HUES48 (cell line): ENCODE results near the gene FLNA.

Experiments used
- H3K27ac ChIP-seq: one replicate; pipeline ENCODE4 v1.7.0; 2013; ENCODE audit warnings: low read depth, low read length, inconsistent platforms
- H3K27me3 ChIP-seq: 2 replicates; pipeline ENCODE4 v1.6.1; 2013; ENCODE audit warnings: mild to moderate bottlenecking, low read length; ENCODE audit not compliant: control insufficient read depth, insufficient read depth
- H3K36me3 ChIP-seq: 2 replicates; pipeline ENCODE4 v1.6.1; 2013; ENCODE audit warnings: low read length; ENCODE audit not compliant: control insufficient read depth, insufficient read depth
- H3K4me1 ChIP-seq: 2 replicates; pipeline ENCODE4 v1.6.1; 2013; ENCODE audit warnings: mild to moderate bottlenecking, low read length; ENCODE audit not compliant: control insufficient read depth, insufficient read depth
- H3K4me3 ChIP-seq: 2 replicates; pipeline ENCODE4 v1.5.1; 2013; ENCODE audit warnings: mild to moderate bottlenecking, low read depth, low read length
- H3K9ac ChIP-seq: 2 replicates; pipeline ENCODE4 v1.6.1; 2013; ENCODE audit warnings: mild to moderate bottlenecking, low read depth, low read length, moderate library complexity
- H3K9me3 ChIP-seq: 2 replicates; pipeline ENCODE4 v1.6.1; 2013; ENCODE audit warnings: low read length; ENCODE audit not compliant: control insufficient read depth, insufficient read depth

The FLNA gene

GRCh38 chrX:154329294-154329693 is 45.1 kb downstream of the FLNA start:
- no peaks in the 10 kb centered on the region for H3K36me3 ChIP-seq
- H3K27ac ChIP-seq, result no peak overlapping the region
- no peaks in the 10 kb centered on the region for H3K27me3 ChIP-seq
- H3K9me3 ChIP-seq, result peaks cover 36% of the 10 kb centered on the region; the same call in 1 of the 2 replicates
- H3K4me1 ChIP-seq, result no peaks in the 10 kb centered on the region
- no peak overlapping the region for H3K9ac ChIP-seq
- no peak overlapping the region for H3K4me3 ChIP-seq

DNA sequence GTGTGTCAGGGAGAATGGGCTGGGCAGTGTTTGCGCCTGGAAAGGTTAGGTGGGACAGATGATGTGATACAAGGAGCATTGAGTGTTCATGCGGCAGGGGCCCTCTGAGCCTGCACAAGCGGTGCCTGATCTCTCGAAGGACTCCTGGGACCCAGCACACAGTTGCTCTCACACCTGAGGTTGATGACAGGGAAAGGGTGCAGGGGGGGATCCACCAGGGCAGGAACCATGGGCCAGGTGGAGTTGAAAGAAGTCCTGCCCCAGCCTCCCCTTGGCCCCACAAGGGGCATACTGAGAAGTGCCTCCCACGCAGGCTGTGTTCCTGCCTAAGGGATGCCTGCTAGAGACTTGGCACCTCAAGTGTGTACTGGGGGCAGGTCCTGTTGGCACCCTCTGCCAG is 45.8 kb downstream of the FLNA start:
- no peak overlapping the region for H3K27ac ChIP-seq
- no peaks in the 10 kb centered on the region for H3K36me3 ChIP-seq
- H3K4me1 ChIP-seq, result no peaks in the 10 kb centered on the region
- H3K9ac ChIP-seq, result no peak overlapping the region
- H3K27me3 ChIP-seq, result no peaks in the 10 kb centered on the region
- peaks cover 33% of the 10 kb centered on the region; the same call in 1 of the 2 replicates for H3K9me3 ChIP-seq
- no peak overlapping the region for H3K4me3 ChIP-seq

DNA sequence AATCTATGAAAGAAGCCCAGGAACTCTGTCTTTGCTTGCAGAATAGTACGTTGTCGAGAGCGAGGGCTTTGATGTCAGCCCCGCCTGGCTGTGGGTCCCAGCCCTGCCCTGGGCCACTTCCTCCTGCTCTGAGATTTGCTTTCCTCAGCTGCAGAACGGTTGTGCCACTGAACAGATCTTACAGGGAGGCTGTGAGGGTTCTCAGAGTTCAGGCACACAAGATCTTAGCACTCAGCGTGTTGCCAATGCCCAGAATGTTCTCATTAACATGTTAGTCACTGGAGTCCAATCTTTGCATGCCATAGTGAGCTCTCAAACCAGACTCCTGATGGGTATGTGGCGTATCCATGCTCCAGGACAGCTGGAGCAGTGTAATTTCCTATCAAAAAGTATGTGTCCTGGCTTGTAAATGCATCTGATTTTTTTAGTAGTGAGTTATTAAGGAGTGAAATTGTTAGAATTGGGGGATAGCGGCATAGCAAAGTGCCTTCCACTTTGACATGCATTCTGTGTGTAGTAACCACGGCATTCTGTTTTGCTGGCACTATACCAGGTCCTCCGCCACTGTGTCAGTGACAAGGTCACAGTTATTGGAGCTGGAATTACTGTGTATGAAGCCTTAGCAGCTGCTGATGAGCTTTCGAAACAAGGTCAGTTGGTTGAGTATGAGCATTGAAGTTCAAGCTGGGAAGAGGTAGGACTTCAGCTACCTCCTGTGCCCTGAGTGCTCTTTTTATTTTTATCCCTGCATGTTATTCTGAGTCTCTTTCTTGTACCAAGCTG is 47.2 kb downstream of the FLNA start:
- H3K27ac ChIP-seq, result no peak overlapping the region
- no peak overlapping the region for H3K9ac ChIP-seq
- no peaks in the 10 kb centered on the region for H3K36me3 ChIP-seq
- peaks cover 31% of the 10 kb centered on the region; the same call in 1 of the 2 replicates for H3K9me3 ChIP-seq
- H3K4me1 ChIP-seq, result no peaks in the 10 kb centered on the region
- no peak overlapping the region for H3K4me3 ChIP-seq
- H3K27me3 ChIP-seq, result no peaks in the 10 kb centered on the region

- H3K9ac ChIP-seq, result no peak overlapping the region
- no peaks in the 10 kb centered on the region for H3K36me3 ChIP-seq
- peaks cover 30% of the 10 kb centered on the region; the same call in 1 of the 2 replicates for H3K9me3 ChIP-seq
- no peak overlapping the region for H3K4me3 ChIP-seq
- no peak overlapping the region for H3K27ac ChIP-seq
- H3K4me1 ChIP-seq, result no peaks in the 10 kb centered on the region
- H3K27me3 ChIP-seq, result no peaks in the 10 kb centered on the region
Measured at GRCh38 chrX:154325541-154325940, 48.9 kb downstream of the FLNA start.

DNA sequence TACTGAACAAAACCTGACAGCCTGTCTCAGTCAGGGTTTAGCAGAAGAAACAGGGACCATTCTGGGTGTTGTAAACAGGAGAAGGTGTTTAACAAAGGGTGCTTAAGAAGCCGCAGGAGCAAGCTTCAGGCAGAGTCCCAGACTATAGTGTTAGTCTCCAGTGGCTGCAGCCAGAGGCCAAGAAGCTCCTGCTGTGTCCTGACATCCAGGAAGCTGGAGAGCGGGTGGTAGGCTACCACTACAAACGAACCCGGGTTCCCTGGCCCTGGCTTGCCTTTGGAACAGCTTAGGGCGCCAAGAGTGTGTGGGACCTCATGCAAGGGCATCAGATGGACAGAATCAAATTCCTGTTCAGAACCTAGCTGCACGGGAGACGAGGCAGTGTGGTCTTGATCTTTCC is 50.9 kb downstream of the FLNA start:
- no peak overlapping the region for H3K9ac ChIP-seq
- no peaks in the 10 kb centered on the region for H3K27me3 ChIP-seq
- H3K36me3 ChIP-seq, result no peaks in the 10 kb centered on the region
- H3K27ac ChIP-seq, result no peak overlapping the region
- peaks cover 38% of the 10 kb centered on the region; the same call in 1 of the 2 replicates for H3K9me3 ChIP-seq
- no peaks in the 10 kb centered on the region for H3K4me1 ChIP-seq
- H3K4me3 ChIP-seq, result no peak overlapping the region

GRCh38 chrX:154322890-154323289 is 51.5 kb downstream of the FLNA start:
- Histone ChIP-seq H3K9ac (no peak overlapping the region), H3K36me3 (no peaks in the 10 kb centered on the region), H3K27ac (no peak overlapping the region), H3K4me1 (no peaks in the 10 kb centered on the region), H3K4me3 (no peak overlapping the region), H3K9me3 (peaks cover 39% of the 10 kb centered on the region; the same call in 1 of the 2 replicates), H3K27me3 (no peaks in the 10 kb centered on the region)

DNA sequence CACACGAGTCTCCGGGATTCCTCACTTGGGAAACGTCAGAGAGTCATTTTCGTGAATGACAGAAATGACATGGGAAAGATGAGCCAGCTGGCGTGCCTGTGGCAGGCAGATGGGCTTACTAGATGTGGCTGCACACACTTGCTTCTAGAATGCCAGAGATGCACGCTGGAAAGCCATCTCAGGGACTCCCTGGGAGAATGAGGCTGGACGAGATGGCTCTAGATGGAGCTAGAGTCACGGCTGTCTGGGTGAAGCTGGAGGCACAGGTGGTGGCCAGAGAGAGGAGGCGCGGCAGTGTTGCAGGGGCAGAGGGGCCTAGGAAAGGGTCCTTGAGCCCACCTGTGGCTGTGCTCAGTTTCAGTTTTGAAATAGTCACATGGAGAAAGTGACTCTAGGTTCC is 52.8 kb downstream of the FLNA start:
- Histone ChIP-seq H3K4me3 (no peak overlapping the region), H3K9me3 (peaks cover 36% of the 10 kb centered on the region), H3K27me3 (no peaks in the 10 kb centered on the region), H3K27ac (no peak overlapping the region), H3K9ac (no peak overlapping the region), H3K36me3 (no peaks in the 10 kb centered on the region), H3K4me1 (no peaks in the 10 kb centered on the region)

DNA sequence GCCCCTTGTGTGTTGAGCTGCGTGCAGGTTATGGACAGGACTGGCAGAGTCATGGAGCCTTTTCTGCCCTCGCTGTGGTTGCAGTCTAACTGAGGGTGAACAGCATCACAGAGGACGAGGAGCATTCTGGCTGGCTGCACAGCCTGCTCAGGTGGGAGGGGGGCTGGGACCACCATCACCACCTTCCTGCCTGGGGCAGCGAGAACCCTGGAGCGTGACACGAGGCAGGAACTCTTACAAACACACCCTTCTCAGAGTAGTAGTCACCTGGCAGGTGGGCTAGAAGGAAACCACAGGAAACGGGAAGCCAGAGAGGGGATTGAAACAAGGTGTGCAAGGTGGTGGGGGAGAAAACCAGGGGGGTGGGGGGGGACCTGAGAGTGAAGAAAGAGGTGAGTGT is 53.3 kb downstream of the FLNA start:
- H3K27ac ChIP-seq, result no peak overlapping the region
- no peaks in the 10 kb centered on the region for H3K4me1 ChIP-seq
- no peaks in the 10 kb centered on the region for H3K27me3 ChIP-seq
- H3K36me3 ChIP-seq, result no peaks in the 10 kb centered on the region
- H3K9ac ChIP-seq, result no peak overlapping the region
- peaks cover 34% of the 10 kb centered on the region for H3K9me3 ChIP-seq
- no peak overlapping the region for H3K4me3 ChIP-seq

DNA sequence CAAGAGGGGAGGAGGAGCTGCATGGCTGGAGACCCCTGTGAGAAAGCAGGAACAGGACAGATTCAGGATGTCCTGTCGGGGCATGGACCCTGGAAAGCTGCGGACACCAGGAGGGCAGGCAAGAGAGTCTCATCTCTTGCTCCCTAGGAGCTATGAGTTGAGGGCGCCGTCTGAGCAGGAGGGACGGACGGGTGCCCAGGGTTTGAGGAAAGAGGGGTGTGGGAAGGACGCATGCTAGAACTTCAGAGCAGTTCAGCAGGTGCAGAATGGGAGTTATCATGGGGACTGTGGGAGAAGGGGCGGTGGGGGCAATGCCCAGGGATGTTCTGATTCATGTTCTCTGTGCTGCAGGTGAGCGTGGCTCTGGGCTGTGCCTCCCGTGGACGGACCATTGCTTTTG is 54.0 kb downstream of the FLNA start:
- H3K4me3 ChIP-seq, result no peak overlapping the region
- no peaks in the 10 kb centered on the region for H3K36me3 ChIP-seq
- H3K4me1 ChIP-seq, result no peaks in the 10 kb centered on the region
- peaks cover 38% of the 10 kb centered on the region for H3K9me3 ChIP-seq
- no peaks in the 10 kb centered on the region for H3K27me3 ChIP-seq
- no peak overlapping the region for H3K9ac ChIP-seq
- H3K27ac ChIP-seq, result no peak overlapping the region

GRCh38 chrX:154317391-154317995 is 56.9 kb downstream of the FLNA start:
- no peak overlapping the region for H3K9ac ChIP-seq
- H3K4me1 ChIP-seq, result no peaks in the 10 kb centered on the region
- H3K4me3 ChIP-seq, result no peak overlapping the region
- H3K9me3 ChIP-seq, result peaks cover 41% of the 10 kb centered on the region
- no peaks in the 10 kb centered on the region for H3K27me3 ChIP-seq
- no peak overlapping the region for H3K27ac ChIP-seq
- H3K36me3 ChIP-seq, result no peaks in the 10 kb centered on the region

- Histone ChIP-seq H3K27ac (no peak overlapping the region), H3K27me3 (no peaks in the 10 kb centered on the region), H3K36me3 (no peaks in the 10 kb centered on the region), H3K9ac (no peak overlapping the region), H3K4me3 (no peak overlapping the region), H3K4me1 (no peaks in the 10 kb centered on the region), H3K9me3 (peaks cover 56% of the 10 kb centered on the region)
Measured at GRCh38 chrX:154315416-154315815, 59.0 kb downstream of the FLNA start.
